ENCODE data around the gene ZSCAN32. TPM values are rescaled to one million over a fixed set of nuclear protein-coding genes. Genes with fewer than 3 reads are reported as not detected.

The ZSCAN32 gene
- total and polyA plus RNA-seq, 2 of the 8 experiments (the other 6 are each of a cell fraction or from before 2014, with no cell fraction given), result 13.4 to 22.0 TPM

DNA sequence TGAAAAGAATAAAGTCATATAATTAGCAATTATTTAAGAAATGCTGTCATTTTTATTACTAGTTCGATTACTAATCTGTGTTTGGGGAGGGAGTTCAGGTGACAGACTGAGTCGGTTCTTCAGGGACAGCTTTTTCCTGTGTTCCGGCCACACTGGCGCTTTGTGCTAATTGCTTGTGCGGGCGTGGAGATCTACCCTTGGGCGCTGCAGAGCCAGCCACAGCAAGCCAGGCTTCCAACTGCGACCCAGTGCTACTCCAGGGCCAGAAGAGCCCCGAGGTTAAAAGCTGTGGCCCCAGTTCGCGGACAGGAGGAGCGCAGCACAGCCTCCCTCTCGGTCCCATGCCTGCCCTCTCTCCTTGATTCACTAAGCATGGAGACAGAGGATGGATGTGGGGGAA lies 51.6 kb downstream of the ZSCAN32 start:
- Histone ChIP-seq H4K8ac (ENCODE audit: extremely low read depth, insufficient read depth, low read length) (no peak overlapping the region), H2AK5ac (ENCODE audit: low read depth, low read length) (no peak overlapping the region), H2BK120ac (replicated peaks; ENCODE audit: low read depth, low read length) (no peak overlapping the region), H3K36me3 (ENCODE audit: control insufficient read depth in 2 of 4, insufficient read depth in 4 of 4, low read length in 3 of 4) (no peaks in the 10 kb centered on the region), H3K23ac (ENCODE audit: insufficient read length) (no peak overlapping the region), H4K5ac (ENCODE audit: insufficient read length, low read depth, low read length) (no peak overlapping the region), H3K4me3 (ENCODE audit: extremely low read depth in 1 of 4, insufficient read depth in 2 of 4, low read depth in 3 of 4, low read length in 4 of 4) (no peak overlapping the region), H3K27ac (ENCODE audit: low read depth, low read length) (no peak overlapping the region), H3K18ac (ENCODE audit: extremely low read depth, low read length) (no peak overlapping the region), H3K27me3 (replicated peaks in 1 of 4; ENCODE audit: control insufficient read depth in 3 of 4, extremely low read depth in 1 of 4, insufficient read depth in 3 of 4, low read length in 3 of 4) (no peaks in the 10 kb centered on the region), H3K4ac (replicated peaks; ENCODE audit: insufficient read length, low read depth, low read length) (no peak overlapping the region), H3K4me1 (replicated peaks in 1 of 4; ENCODE audit: control insufficient read depth in 3 of 4, insufficient read depth in 4 of 4, low read length in 3 of 4) (no peaks in the 10 kb centered on the region), H3K9ac (replicated peaks in 1 of 4; ENCODE audit: extremely low read depth in 1 of 4, low read depth in 3 of 4, low read length in 3 of 4) (no peak overlapping the region), H2BK5ac (ENCODE audit: low read depth, low read length) (no peak overlapping the region), H2BK20ac (ENCODE audit: low read length) (no peak overlapping the region), H3K79me1 (ENCODE audit: low read depth, low read length) (no peaks in the 10 kb centered on the region), H4K20me1 (replicated peaks in 1 of 2; ENCODE audit: control insufficient read depth in 1 of 2, insufficient read depth in 2 of 2, low read length in 2 of 2) (no peaks in the 10 kb centered on the region), H3K79me2 (ENCODE audit: control insufficient read depth in 1 of 2, insufficient read depth in 2 of 2, low read length in 2 of 2) (no peaks in the 10 kb centered on the region), H3K4me2 (ENCODE audit: insufficient read depth in 1 of 2, low read depth in 2 of 2, low read length in 2 of 2) (no peak overlapping the region), H3K9me3 (ENCODE audit: insufficient read depth in 2 of 2, low read depth in 1 of 2, low read length in 1 of 2) (peaks cover 16 to 30% of the 10 kb centered on the region in 2 experiments; a peak in 3 of 4 replicates), H3K14ac (ENCODE audit: insufficient read length) (no peak overlapping the region), H2BK12ac (ENCODE audit: low read depth, low read length) (no peak overlapping the region), H3K56ac (replicated peaks; ENCODE audit: insufficient read length, low read depth, low read length) (no peak overlapping the region), H2AFZ (ENCODE audit: low read length) (no peak overlapping the region), H3K23me2 (ENCODE audit: low read depth, low read length) (no peaks in the 10 kb centered on the region), H2BK15ac (ENCODE audit: low read length) (no peak overlapping the region), H4K91ac (replicated peaks; ENCODE audit: insufficient read length, low read length) (no peak overlapping the region)
- FAIRE-seq (no peak), DNase-seq (ENCODE audit: low read depth in 1 of 2, low spot score in 2 of 2) (no peak)
- no peak for TF ChIP-seq NRF1 (IDR thresholded peaks at IDR 0.05; ENCODE audit: low read depth, low read length)
- TF ChIP-seq, protein P1, sequence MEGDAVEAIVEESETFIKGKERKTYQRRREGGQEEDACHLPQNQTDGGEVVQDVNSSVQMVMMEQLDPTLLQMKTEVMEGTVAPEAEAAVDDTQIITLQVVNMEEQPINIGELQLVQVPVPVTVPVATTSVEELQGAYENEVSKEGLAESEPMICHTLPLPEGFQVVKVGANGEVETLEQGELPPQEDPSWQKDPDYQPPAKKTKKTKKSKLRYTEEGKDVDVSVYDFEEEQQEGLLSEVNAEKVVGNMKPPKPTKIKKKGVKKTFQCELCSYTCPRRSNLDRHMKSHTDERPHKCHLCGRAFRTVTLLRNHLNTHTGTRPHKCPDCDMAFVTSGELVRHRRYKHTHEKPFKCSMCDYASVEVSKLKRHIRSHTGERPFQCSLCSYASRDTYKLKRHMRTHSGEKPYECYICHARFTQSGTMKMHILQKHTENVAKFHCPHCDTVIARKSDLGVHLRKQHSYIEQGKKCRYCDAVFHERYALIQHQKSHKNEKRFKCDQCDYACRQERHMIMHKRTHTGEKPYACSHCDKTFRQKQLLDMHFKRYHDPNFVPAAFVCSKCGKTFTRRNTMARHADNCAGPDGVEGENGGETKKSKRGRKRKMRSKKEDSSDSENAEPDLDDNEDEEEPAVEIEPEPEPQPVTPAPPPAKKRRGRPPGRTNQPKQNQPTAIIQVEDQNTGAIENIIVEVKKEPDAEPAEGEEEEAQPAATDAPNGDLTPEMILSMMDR (IDR thresholded peaks at IDR 0.05; ENCODE audit: control extremely low read depth in 1 of 3, insufficient read depth in 1 of 3, low read depth in 1 of 3, low read length in 3 of 3), result no peak
- no peak for TF ChIP-seq KDM5A (IDR thresholded peaks at IDR 0.05; ENCODE audit: low read length)
- ChIA-PET CTCF (ENCODE audit: partially characterized antibody) (interaction anchor here (0.7 kb wide), 1 partner anchor 34 kb away, joined by 3 read pairs; no protein-coding TSS in a partner anchor), POLR2A (ENCODE audit: partially characterized antibody) (no interaction called here)
- 87% methylated on average over 13 of the region's 13 CpGs; no CpG with 5 or more reads in 1 of the 2 experiments for WGBS, 2 experiments (ENCODE audit: extremely low coverage in 1 of 2, insufficient coverage in 1 of 2, insufficient read length in 1 of 2, insufficient replicate concordance in 2 of 2, low coverage in 1 of 2, low lambda C conversion rate in 2 of 2, missing lambda C conversion rate in 1 of 2)

Measured in H1 (cell line).